ENCODE data around the gene PAFAH2.
"Not testable (repeated sequence)": the region's sequence is repeated elsewhere in the genome, so short reads cannot be mapped to it uniquely, and the experiment has no call there.

The PAFAH2 gene

GRCh38 chr1:25954282-25954938 is 43.5 kb downstream of the PAFAH2 start:
- no peak for DNase-seq
- in situ Hi-C loops (cut with HindIII; ENCODE audit: low pct_ligation_motif_present, low pct_unique_long_range_greater_than_20kb, low sequenced_read_pairs) = no loop called here

DNA sequence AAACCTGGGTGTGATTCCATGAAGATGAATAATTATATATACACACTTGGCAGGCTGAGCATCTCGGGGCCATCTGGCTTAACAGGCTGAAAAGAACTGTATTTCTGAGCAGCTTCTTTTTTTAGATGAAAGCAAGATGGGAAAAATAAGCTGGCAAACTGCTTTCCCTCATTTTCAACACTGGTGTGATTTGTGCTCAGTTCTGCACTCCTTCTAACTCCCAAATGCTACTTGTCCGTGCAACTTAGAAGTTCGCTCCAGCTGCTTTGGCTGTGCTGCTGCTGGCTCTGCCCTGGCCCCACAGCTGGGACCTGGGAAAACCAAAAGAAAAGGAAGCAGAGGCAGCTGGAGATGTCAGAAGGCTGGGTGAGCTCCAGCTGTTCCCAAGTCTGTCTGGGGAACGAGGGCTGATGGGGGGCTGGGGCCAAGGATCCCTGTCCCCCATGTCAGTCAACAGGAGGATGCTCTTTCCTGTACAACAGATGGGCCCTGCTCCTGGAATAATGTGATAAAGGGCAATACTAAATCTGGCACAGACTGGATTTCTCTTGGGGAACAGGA is 44.9 kb downstream of the PAFAH2 start:
- in situ Hi-C loops (cut with HindIII; ENCODE audit: low pct_ligation_motif_present, low pct_unique_long_range_greater_than_20kb, low sequenced_read_pairs) = no loop called here
- DNase-seq = no peak

GRCh38 chr1:25948641-25949040 is 49.2 kb downstream of the PAFAH2 start:
- in situ Hi-C loops (cut with HindIII; ENCODE audit: low pct_ligation_motif_present, low pct_unique_long_range_greater_than_20kb, low sequenced_read_pairs) = no loop called here
- DNase-seq = no peak

DNA sequence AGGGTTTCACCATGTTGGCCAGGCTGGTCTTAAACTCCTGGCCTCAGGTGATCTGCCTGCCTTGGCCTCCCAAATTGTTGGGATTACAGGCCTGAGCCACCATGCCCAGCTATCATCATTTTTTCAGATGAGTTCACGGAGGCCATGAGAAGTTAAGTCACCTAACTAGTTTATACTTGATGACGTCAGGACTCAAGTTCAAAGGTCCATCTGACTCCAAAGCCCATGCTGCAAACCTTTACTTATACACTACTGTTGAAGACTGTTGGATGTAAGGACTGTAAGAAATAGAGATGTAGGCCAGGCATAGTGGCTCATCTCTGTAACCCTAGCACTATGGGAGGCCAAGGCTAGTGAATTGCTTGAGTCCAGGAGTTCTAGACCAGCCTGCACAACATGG is 50.8 kb downstream of the PAFAH2 start:
- in situ Hi-C loops (cut with HindIII; ENCODE audit: low pct_ligation_motif_present, low pct_unique_long_range_greater_than_20kb, low sequenced_read_pairs) = no loop called here
- DNase-seq = no peak

DNA sequence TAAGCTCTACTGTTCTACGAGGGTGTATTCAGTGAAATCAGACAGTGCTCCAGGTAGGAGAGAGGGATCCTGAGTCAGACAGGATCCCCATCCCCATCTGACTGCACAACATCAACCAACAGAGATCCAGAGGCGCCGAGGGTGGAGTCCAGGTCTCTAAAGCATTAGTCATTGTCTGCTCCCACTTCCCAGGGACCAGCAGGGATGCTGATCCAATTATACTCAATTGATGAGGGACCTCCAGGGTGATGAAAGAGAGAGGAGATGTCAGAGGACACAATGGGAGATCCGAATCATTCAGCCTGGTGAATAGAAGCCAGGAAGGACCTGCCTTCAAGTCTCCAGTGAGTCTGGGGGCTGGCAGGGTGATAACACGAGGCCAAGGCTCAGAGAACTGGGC is 52.1 kb downstream of the PAFAH2 start:
- DNase-seq = no peak
- in situ Hi-C loops (cut with HindIII; ENCODE audit: low pct_ligation_motif_present, low pct_unique_long_range_greater_than_20kb, low sequenced_read_pairs) = no loop called here

DNA sequence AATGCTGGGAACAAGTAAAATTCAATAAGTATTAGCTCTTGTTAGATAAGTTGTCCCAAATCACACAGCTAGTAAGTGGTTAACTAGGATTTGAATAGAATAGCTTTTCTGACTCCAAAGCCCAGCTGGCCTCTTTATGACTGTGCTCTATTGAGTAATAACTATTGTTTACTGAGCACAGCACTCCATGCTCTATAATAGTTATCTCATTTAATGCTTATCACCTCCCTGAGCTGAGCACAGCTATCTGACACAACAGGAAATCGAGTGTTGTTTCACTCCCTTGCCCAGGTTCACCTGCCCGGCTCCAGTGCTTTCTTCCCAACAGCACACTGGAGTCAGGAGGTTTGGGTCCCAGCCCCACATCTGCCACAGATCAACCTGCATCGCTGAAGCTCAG is 52.9 kb downstream of the PAFAH2 start:
- DNase-seq = no peak
- in situ Hi-C loops (cut with HindIII; ENCODE audit: low pct_ligation_motif_present, low pct_unique_long_range_greater_than_20kb, low sequenced_read_pairs) = no loop called here

GRCh38 chr1:25943511-25943910 is 54.4 kb downstream of the PAFAH2 start:
- DNase-seq; in situ Hi-C loops (cut with HindIII; ENCODE audit: low pct_ligation_motif_present, low pct_unique_long_range_greater_than_20kb, low sequenced_read_pairs): not testable (repeated sequence)

GRCh38 chr1:25936947-25937346 is 60.9 kb downstream of the PAFAH2 start:
- no peak for DNase-seq
- in situ Hi-C loops (cut with HindIII; ENCODE audit: low pct_ligation_motif_present, low pct_unique_long_range_greater_than_20kb, low sequenced_read_pairs) = no loop called here

GRCh38 chr1:25933479-25934365 is 64.1 kb downstream of the PAFAH2 start:
- no peak for DNase-seq
- in situ Hi-C loops (cut with HindIII; ENCODE audit: low pct_ligation_motif_present, low pct_unique_long_range_greater_than_20kb, low sequenced_read_pairs) = no loop called here

- in situ Hi-C loops (cut with HindIII; ENCODE audit: low pct_ligation_motif_present, low pct_unique_long_range_greater_than_20kb, low sequenced_read_pairs); DNase-seq: not testable (repeated sequence)
Measured at GRCh38 chr1:25932811-25933400, 65.0 kb downstream of the PAFAH2 start.

- in situ Hi-C loops (cut with HindIII; ENCODE audit: low pct_ligation_motif_present, low pct_unique_long_range_greater_than_20kb, low sequenced_read_pairs) = no loop called here
- no peak for DNase-seq
Measured at GRCh38 chr1:25932321-25932720, 65.5 kb downstream of the PAFAH2 start.

DNA sequence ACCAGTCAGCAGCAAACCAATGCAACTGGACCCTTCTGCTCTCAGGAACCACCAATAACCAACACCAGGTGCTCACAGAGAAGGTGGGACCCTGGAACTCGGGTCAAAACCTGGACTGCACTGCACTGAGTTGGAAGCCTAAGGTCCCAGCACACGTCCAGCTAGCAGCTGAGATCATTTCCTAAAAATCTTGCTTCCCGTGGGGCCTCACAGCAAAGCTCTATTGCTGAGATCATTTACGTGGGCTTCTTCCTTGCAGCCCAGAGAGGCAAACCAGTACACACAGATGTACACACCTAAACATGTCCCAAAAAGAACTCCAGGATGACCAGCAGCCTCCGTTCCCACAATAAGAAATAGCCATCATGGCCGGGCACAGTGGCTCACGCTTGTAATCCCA is 68.8 kb downstream of the PAFAH2 start:
- DNase-seq = no peak
- in situ Hi-C loops (cut with HindIII; ENCODE audit: low pct_ligation_motif_present, low pct_unique_long_range_greater_than_20kb, low sequenced_read_pairs) = no loop called here

DNA sequence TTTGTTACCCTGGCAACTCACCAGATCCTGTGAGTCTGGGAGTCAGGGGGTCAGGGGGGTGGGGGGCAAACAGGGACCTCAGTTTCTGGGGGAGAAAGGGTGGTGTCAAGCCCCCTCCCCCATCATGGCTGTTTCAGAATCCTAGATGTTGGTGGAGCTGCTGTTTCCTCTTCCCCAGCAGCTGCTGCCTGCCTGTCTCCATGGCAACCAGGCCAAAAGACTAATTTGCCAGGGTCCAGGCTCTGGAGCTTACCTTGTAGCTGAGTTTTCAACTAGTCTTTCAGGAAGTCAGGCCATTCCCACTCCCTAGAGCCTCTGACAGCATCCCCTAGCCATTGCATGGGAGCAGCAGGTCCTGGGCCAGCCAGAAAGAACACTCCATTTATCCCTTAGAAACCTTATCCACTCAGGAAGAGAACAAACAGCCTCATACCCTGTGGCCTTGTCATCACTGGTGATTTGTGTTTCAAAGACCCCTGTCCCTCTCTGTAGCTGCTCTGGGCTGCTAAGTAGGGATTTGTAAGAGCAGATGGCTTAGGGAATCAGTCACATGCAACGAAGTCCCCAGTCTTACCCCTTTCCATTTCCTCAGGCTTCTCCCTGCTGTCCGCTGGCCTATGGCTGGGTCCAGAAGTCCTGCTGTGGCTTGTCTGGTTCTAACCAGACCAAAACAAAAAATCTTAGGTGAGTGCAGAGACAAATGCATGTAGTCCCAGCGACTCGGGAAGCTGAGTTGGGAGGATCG is 70.2 kb downstream of the PAFAH2 start:
- DNase-seq = no peak
- in situ Hi-C loops (cut with HindIII; ENCODE audit: low pct_ligation_motif_present, low pct_unique_long_range_greater_than_20kb, low sequenced_read_pairs) = no loop called here

GRCh38 chr1:25926731-25927496 is 70.9 kb downstream of the PAFAH2 start:
- DNase-seq = no peak
- in situ Hi-C loops (cut with HindIII; ENCODE audit: low pct_ligation_motif_present, low pct_unique_long_range_greater_than_20kb, low sequenced_read_pairs) = no loop called here

GRCh38 chr1:25924454-25924853 is 73.4 kb downstream of the PAFAH2 start:
- in situ Hi-C loops (cut with HindIII; ENCODE audit: low pct_ligation_motif_present, low pct_unique_long_range_greater_than_20kb, low sequenced_read_pairs) = no loop called here
- DNase-seq = no peak

DNA sequence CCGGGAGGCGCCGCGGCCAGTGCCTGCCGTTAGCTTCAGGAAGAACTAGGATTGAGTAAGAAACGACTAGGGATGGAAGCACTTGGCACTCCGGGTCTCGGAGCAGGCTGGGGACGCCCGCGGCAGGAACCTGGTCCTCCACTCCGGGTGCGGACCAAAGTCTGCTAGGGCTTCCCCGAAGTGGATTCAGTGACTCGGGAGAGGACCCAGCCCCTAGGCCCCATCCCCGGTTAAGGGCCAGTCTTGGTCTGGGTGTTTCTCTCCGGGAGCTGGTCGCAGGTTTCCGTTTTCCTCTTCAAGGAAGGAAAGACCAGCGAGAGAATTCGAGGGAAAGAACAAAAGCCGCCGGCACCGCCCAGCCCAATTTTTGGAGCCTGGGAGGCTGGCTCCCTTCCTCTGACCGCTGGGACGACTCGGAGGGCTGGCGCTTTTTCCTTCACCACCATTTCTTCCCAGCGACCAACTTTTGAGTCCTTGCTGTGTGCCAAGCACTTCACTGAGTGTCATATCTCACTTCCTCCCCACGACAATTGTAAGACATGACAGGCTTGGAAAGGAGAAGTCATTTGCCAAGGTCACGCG is 74.8 kb downstream of the PAFAH2 start:
- in situ Hi-C loops (cut with HindIII; ENCODE audit: low pct_ligation_motif_present, low pct_unique_long_range_greater_than_20kb, low sequenced_read_pairs) = no loop called here
- DNase-seq = peak; percentile 31

GRCh38 chr1:25922056-25922970 is 75.5 kb downstream of the PAFAH2 start:
- DNase-seq = peak; percentile 61
- in situ Hi-C loops (cut with HindIII; ENCODE audit: low pct_ligation_motif_present, low pct_unique_long_range_greater_than_20kb, low sequenced_read_pairs) = no loop called here

All from ACHN (cell line).